Stimulated activated CD4-positive, alpha-beta T cell treated with anti-CD3 and anti-CD28 coated beads, Interleukin-15, amount 100 ng/mL, for 1 hour (primary cell): Measurements from ENCODE around the gene OS9.
"Not testable (repeated sequence)": the region's sequence is repeated elsewhere in the genome, so short reads cannot be mapped to it uniquely, and the experiment has no call there.

Source experiments
- DNase-seq, 2 donors: peaks; one replicate each; pipeline ENCODE4 v3.0.0-alpha.2; 2020; ENCODE audit warnings: low read depth in 1 of 2, low spot score in 1 of 2

OS9 gene

GRCh38 chr12:57693659-57694458 is at the start of gene OS9:
TSS of gene OS9 (plus strand) at chr12:57694132. CDS start at chr12:57694162, 30 bp downstream.
- peak; percentile 75 to 88 for DNase-seq

- DNase-seq = not testable (repeated sequence)
Measured at GRCh38 chr12:57645990-57646658, 47.8 kb upstream of the OS9 start.

- DNase-seq = not testable (repeated sequence)
Measured at GRCh38 chr12:57646659-57647049, 47.3 kb upstream of the OS9 start.

- no peak for DNase-seq
Measured at GRCh38 chr12:57654042-57654441, 39.9 kb upstream of the OS9 start.

GRCh38 chr12:57655541-57656240 is 38.2 kb upstream of the OS9 start:
- no peak for DNase-seq

GRCh38 chr12:57656408-57656807 is 37.5 kb upstream of the OS9 start:
- DNase-seq = not testable (repeated sequence)

- no peak for DNase-seq
Measured at GRCh38 chr12:57657744-57658143, 36.2 kb upstream of the OS9 start.

- no peak for DNase-seq
Measured at GRCh38 chr12:57658890-57659289, 35.0 kb upstream of the OS9 start.

GRCh38 chr12:57661376-57661775 is 32.6 kb upstream of the OS9 start:
- no peak for DNase-seq

- not testable (repeated sequence) for DNase-seq
Measured at GRCh38 chr12:57665066-57665820, 28.7 kb upstream of the OS9 start.

GRCh38 chr12:57666897-57667296 is 27.0 kb upstream of the OS9 start:
- no peak for DNase-seq

- DNase-seq = not testable (repeated sequence)
Measured at GRCh38 chr12:57669691-57670090, 24.2 kb upstream of the OS9 start.

GRCh38 chr12:57671811-57672210 is 22.1 kb upstream of the OS9 start:
- DNase-seq = not testable (repeated sequence)

GRCh38 chr12:57672801-57673200 is 21.1 kb upstream of the OS9 start:
- DNase-seq = no peak

- no peak for DNase-seq
Measured at GRCh38 chr12:57674691-57675090, 19.2 kb upstream of the OS9 start.

- not testable (repeated sequence) for DNase-seq
Measured at GRCh38 chr12:57677947-57678346, 16.0 kb upstream of the OS9 start.

GRCh38 chr12:57679697-57680096 is 14.2 kb upstream of the OS9 start:
- no peak for DNase-seq

- DNase-seq = no peak
Measured at GRCh38 chr12:57687862-57688261, 6.1 kb upstream of the OS9 start.

- DNase-seq = no peak
Measured at GRCh38 chr12:57688931-57689330, 5.0 kb upstream of the OS9 start.

GRCh38 chr12:57692500-57692899 is 1.4 kb upstream of the OS9 start:
- DNase-seq = no peak

GRCh38 chr12:57693317-57693658 is 644 bp upstream of the OS9 start:
- DNase-seq = no peak
